C4-2B (cell line): ENCODE data around the gene PLCB2.

Source experiments
- H3K27ac ChIP-seq: fragments of 450-650 bp; 2 replicates; pipeline ENCODE4 v1.5.1; 2017
- ZFX ChIP-seq: fragments of 450-650 bp; IDR thresholded peaks from 2 replicates; pipeline ENCODE4 v1.6.1; 2017
- TF ChIP-seq, protein P1 (sequence below): fragments of 450-650 bp; conservative IDR thresholded peaks from 2 replicates; pipeline ENCODE4 v1.5.1; 2017; ENCODE audit warnings: mild to moderate bottlenecking

PLCB2 gene

DNA sequence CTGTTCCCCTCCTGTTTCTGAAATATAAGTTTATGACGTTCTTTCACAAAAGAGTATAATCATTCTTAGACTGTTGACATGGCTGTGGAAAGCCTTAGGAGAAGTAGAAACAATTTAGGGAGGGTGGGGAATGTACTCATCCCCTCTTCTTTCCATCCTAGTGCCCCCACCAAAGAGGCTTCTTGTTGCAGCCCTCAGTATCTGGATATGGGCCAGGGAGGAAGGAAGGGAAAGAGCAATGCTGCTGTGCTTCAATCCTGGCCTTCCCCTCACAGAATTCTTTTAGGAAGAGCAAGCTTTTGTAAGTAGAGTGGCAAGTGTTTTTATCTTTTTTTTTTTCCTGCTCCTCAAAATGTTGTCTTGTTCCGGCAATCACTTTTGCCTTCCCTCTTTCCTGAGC is 17.5 kb upstream of the PLCB2 start:
- TF ChIP-seq, protein P1, sequence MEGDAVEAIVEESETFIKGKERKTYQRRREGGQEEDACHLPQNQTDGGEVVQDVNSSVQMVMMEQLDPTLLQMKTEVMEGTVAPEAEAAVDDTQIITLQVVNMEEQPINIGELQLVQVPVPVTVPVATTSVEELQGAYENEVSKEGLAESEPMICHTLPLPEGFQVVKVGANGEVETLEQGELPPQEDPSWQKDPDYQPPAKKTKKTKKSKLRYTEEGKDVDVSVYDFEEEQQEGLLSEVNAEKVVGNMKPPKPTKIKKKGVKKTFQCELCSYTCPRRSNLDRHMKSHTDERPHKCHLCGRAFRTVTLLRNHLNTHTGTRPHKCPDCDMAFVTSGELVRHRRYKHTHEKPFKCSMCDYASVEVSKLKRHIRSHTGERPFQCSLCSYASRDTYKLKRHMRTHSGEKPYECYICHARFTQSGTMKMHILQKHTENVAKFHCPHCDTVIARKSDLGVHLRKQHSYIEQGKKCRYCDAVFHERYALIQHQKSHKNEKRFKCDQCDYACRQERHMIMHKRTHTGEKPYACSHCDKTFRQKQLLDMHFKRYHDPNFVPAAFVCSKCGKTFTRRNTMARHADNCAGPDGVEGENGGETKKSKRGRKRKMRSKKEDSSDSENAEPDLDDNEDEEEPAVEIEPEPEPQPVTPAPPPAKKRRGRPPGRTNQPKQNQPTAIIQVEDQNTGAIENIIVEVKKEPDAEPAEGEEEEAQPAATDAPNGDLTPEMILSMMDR = no peak
- TF ChIP-seq ZFX = no peak
- H3K27ac ChIP-seq = no peak overlapping the region

DNA sequence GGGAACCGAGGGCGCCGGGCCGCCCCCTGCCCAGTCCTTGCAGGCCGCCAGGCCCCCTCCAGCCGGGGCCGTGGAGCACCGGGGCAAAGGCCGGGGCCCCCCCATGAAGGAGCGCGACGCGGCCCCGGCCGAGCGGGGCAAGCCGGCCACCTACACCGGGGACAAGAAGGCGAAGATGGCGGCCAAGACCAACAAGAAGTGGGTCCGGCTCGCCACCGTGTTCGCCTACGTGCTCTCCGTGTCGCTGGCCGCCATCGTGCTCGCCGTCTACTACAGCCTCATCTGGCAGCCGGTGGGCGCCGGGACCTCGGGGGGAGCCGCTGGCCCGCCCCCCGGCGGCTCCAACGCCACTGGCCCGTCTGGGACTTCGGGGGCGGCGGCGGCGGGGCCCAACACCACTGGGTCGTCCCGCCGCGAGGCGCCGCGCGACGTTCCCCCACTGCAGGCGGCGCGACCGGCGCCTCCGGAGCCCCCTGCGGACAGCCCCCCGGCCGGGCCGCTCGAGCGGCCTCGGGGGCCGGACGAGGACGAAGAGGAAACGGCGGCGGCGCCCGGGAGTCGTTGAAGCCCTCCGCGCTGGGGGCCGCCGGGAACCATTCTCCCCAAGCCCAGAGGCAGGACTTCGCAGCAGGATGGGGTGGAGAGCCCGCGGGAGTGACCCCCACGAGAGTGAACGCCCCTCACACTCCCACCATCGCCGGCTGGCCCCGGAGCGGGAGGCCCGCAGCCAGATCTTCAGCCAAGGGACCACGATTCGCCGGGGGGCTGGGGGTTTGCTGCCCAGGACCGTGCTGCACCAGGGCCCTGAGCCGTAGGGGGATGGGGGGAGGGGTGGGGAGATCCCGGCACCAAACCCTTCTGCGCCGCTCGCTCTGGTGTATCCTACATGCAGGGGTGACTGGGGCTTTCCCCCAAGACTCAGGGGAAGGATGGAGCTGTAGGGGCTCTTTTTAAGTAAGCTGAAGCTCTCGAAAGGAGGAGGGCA is 16.5 kb upstream of the PLCB2 start:
- H3K27ac ChIP-seq = peak overlapping the region; percentile 80
- TF ChIP-seq ZFX = peak; percentile 63
- TF ChIP-seq, protein P1 = no peak

DNA sequence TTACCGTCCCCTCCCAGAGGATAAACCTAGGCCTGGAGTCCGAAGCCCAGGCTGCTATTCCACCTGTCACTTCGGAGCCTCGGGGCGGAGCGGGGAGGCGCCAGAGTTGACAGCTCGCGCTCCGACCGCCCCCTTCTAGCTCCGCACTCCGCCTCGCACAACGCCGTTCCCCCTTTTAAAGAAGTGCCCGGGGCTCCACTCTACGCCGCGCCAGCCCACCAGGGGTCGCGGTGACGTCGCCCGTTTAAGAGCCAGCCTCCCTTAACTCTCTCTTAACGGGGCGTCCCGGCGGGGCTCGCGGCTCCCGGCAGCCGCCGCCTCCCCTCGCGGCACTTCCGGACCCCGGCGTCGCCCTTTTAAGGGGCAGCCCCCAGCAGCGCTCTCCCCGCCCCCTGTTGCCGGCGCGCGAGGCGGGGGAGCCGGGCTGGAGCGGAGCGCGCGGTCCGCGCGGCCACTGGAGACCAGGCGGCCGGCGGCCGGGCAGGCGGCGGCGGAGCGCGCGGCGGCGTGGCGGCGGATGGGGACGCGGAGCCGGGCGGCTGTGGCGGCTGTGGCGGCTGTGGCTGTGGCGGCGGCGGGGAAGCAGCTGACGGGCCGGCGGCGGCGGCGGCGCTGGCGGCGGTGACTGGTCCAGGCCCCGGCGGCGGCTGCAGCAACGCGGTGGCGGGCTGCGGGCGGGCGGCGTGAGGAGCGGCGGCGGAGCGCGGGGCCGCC is 15.7 kb upstream of the PLCB2 start, which contains the start of gene INAFM2:
TSS of gene INAFM2 (plus strand) at position 454 of the 714 bp plus-strand sequence. CDS start 364 bp downstream, outside the sequence.
- peak within 1 kb of the TSS; percentile 80 for H3K27ac ChIP-seq

DNA sequence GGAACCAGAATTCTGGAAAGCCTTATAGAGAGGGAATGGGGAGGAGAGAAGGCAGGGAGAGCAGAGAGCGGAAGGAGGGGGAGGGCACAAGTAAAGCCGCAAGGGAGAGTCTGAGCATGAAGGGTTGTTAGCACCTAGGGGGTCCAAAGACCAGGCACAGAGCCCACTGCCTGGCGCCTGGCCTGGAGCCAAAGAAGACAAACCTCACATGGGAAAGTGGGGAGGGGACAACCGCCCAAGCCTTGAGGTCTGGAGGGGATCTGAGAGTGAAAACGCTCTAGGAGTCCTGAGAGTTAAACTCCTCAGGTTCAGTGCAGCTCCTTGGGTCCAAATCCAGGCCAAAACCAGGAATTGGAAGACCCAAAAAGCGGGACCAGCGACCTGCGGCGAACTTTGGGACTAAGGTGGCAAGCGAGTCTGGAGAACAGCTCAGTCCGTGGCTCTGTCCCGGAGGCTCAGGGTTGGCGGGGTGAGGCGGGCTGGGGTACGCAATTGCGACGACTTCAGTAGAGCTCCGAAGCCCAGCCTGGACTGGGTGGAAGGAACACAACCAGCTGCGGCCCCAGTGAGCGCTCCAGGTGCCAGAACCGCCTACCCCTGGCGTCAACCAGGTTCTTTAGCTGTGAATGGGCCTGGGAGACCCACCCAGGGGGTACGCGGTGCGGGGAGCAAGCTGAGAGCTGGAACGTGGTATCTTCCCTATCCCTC is 14.9 kb upstream of the PLCB2 start:
- no peak for TF ChIP-seq ZFX
- TF ChIP-seq, protein P1 = no peak
- peak overlapping the region; percentile 80; the same call in 1 of the 2 replicates for H3K27ac ChIP-seq

More for the DNA sequence above, 15.7 kb upstream of the PLCB2 start, which contains the start of gene INAFM2:
- TF ChIP-seq ZFX = peak; percentile 74
- TF ChIP-seq, protein P1 = peak; percentile 51

DNA sequence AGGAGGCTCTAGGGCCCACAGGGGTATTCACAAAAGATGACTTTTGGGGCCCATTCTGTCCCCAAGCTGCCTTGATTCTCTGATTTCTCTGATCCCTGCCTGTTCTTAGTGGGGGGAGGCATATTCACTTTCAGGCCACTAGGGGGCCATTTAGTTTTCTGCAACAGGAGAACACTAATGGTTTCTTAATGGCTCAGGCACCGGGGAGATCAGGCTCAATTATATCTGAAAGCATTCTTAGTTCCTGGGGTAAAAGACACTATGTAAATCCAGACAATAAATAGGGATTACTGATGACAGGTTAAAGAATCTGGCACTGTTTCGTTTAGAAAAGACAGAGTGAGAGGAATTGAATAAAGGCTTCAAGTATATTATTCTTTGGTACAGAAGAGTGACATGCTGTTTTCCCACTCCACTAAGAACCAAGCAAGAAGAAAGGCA is 13.2 kb upstream of the PLCB2 start:
- H3K27ac ChIP-seq = no peak overlapping the region
- TF ChIP-seq, protein P1 = peak; percentile 96
- TF ChIP-seq ZFX = no peak

DNA sequence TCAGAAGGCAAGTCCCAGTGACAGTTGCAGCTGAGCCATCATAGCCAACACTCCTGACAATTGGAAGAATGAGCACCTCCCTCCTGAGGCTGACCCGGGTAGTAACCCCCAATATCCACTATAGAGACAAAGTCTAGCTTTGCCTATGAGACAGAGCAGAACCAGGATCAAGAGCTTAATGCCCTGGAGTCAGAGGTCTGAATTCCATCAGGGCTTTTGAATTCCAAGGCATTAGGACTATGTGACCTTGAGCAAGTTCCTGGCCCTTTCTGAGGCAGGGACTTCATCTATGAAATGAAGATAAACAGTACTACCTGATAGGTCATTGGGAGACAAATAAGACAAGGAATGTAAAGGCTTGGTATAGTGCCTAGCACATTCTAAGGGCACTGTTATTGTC is 12.7 kb upstream of the PLCB2 start:
- H3K27ac ChIP-seq = no peak overlapping the region
- no peak for TF ChIP-seq ZFX
- TF ChIP-seq, protein P1 = no peak
